Measurements from ENCODE around the gene NCK2.

DNA sequence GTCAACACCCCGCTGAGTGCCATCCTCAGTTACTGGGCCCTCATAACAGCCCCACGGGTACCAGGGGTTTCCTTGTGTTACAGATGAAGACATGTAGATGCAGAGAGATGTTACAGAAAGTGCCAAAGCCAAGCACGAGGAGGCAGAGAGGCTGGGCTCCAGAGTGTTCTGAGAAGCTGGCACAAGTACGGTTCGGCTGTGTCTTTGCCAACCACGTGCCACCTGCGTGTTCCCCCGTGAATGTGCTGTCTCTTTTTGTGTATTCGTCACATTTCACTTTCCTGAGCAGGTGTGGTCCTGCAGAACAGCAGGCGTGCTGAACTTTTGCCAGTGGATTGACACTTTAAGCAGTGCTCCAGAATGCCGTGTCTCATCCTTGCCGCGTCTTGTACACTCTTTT, 124.6 kb downstream of the NCK2 start:
- TF ChIP-seq CTCF (IDR thresholded peaks at IDR 0.05; ENCODE audit: insufficient read depth, low read length, poor library complexity, severe bottlenecking) (no peak), EZH2phosphoT487 (conservative IDR thresholded peaks at IDR 0.05; ENCODE audit: low read length) (no peak)
